Transverse colon (tissue), 4 donors: ENCODE data around the gene KIAA1328. TPM values are rescaled to one million over a fixed set of nuclear protein-coding genes. Genes with fewer than 3 reads are reported as not detected.

Experiments used
- DNase-seq: peaks from one replicate; pipeline ENCODE4 v3.0.0-alpha.2; 2019
- H3K27ac ChIP-seq, 4 donors: fragments of 200-600 bp; sonication (generic); 2 replicates each; pipeline ENCODE4 v1.5.1; 2016 to 2018; ENCODE audit warnings: inconsistent platforms in 4 of 4
- H3K27me3 ChIP-seq: fragments of 200-600 bp; sonication (generic); 2 replicates; pipeline ENCODE4 v1.5.1; 2017; ENCODE audit warnings: inconsistent platforms
- H3K36me3 ChIP-seq, 4 donors: fragments of 200-600 bp; sonication (generic); 2 replicates each; pipeline ENCODE4 v1.5.1; 2017 to 2019; ENCODE audit warnings: inconsistent platforms in 4 of 4
- H3K4me1 ChIP-seq, 4 donors: fragments of 200-600 bp; sonication (generic); 2 replicates each; pipeline ENCODE4 v1.5.1; 2017 to 2020; ENCODE audit warnings: inconsistent platforms in 4 of 4
- H3K4me3 ChIP-seq, 4 donors: fragments of 200-600 bp; sonication (generic); 1 replicate in 1 of 4; 2 replicates in 3 of 4; pipeline versions ENCODE4 v1.5.1 to v1.6.1; 2017 to 2019; ENCODE audit warnings: inconsistent platforms in 4 of 4
- H3K9me3 ChIP-seq, 2 donors: fragments of 200-600 bp; sonication (generic); 2 replicates each; pipeline ENCODE4 v1.5.1; 2017 to 2019; ENCODE audit warnings: inconsistent platforms in 2 of 2
- EP300 ChIP-seq: sonication (generic); formaldehyde crosslinking; IDR thresholded peaks from one replicate; pipeline ENCODE4 v1.6.1; 2017; ENCODE audit warnings: antibody characterized with exemption, low read depth
- POLR2A ChIP-seq: fragments of 450-650 bp; IDR thresholded peaks from one replicate; pipeline ENCODE4 v1.6.1; 2016; ENCODE audit warnings: antibody characterized with exemption, mild to moderate bottlenecking, moderate library complexity
- POLR2AphosphoS5 ChIP-seq, 3 donors: sonication (generic); formaldehyde crosslinking; IDR thresholded peaks; one replicate each; pipeline ENCODE4 v1.6.1; 2016; ENCODE audit warnings: antibody characterized with exemption in 3 of 3
- WGBS, 2 donors: methylation state at CpG; one replicate each; pipeline ENCODE4 v1.1.5; 2018; ENCODE audit warnings: low coverage in 1 of 2; 5-methylcytosine and 5-hydroxymethylcytosine counted together
- in situ Hi-C, 4 donors: fragments of 200-750 bp; cut with MboI; loops; one replicate each; pipeline versions ENCODE4 v1.15.0 to v1.15.1; 2017; ENCODE audit warnings: low sequenced_read_pairs in 3 of 4, low pct_ligation_motif_present in 1 of 4, low pct_unique_long_range_greater_than_20kb in 1 of 4
- intact Hi-C: fragments of 100-400 bp; cut with DNase I; formaldehyde crosslinking; loops from one replicate; pipeline ENCODE4 v1.15.1; 2023; ENCODE audit warnings: low total_unique reads
- total RNA-seq, 4 donors: library from RNA; depleted of rRNA; stranded (reverse); fragments of >200 nt; gene quantifications; one replicate each; pipeline ENCODE4 v1.1.0, GENCODE V29; 2016
- TF ChIP-seq, protein P1 (sequence below), 5 experiments: fragments of 200-600 bp in 3 of 5; fragments of 450-650 bp in 2 of 5; sonication (generic) in 3 of 5; IDR thresholded peaks; 1 replicate in 2 of 5; 2 replicates in 3 of 5; pipeline ENCODE4 v1.5.1; 2016 to 2017; ENCODE audit warnings: antibody characterized with exemption in 5 of 5, inconsistent platforms in 3 of 5, mild to moderate bottlenecking in 2 of 5, moderate library complexity in 1 of 5

Gene KIAA1328
- total RNA-seq, 4 donors from 2014 or later: 3.6 to 14.3 (median 11.3) TPM

DNA sequence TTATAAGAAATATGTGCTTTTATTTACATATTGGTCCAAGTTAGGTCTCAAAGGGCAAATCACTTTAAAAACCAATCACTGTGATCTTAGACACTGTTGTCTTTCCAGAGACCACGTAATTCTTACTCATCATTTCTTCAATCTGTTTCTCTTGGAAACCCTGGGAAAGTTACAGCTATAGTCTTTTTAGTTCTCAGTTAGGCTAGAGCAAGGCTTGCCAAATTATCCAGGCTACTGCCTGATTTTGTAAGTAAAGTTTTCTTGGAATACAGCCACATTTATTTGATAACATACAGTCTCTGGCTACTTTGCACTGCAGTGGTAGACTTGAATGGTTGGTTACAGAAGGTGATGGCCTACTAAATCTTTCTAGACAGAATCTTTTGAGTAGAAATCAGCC, 106.0 kb downstream of the KIAA1328 start:
- H3K9me3 ChIP-seq: peaks cover 0 to 11% of the 10 kb centered on the region in 2 donors
- intact Hi-C loops (no loop called here), in situ Hi-C loops (loop anchor here in 1 of 4 donors (25.0 kb wide), 1 partner anchor 602 kb away; no protein-coding TSS in a partner anchor)
- H3K36me3 ChIP-seq: peaks cover 0 to 7% (median 0%) of the 10 kb centered on the region in 4 donors
- H3K4me1 ChIP-seq: no peaks in the 10 kb centered on the region
- WGBS, 2 donors: 75 to 85% methylated on average over 1 of the region's 1 CpG
- H3K4me3 ChIP-seq: no peak overlapping the region
- no peak for DNase-seq
- H3K27me3 ChIP-seq: no peaks in the 10 kb centered on the region
- TF ChIP-seq POLR2AphosphoS5 (IDR thresholded peaks at IDR 0.05) (no peak), EP300 (no peak), POLR2A (no peak)
- TF ChIP-seq, protein P1, sequence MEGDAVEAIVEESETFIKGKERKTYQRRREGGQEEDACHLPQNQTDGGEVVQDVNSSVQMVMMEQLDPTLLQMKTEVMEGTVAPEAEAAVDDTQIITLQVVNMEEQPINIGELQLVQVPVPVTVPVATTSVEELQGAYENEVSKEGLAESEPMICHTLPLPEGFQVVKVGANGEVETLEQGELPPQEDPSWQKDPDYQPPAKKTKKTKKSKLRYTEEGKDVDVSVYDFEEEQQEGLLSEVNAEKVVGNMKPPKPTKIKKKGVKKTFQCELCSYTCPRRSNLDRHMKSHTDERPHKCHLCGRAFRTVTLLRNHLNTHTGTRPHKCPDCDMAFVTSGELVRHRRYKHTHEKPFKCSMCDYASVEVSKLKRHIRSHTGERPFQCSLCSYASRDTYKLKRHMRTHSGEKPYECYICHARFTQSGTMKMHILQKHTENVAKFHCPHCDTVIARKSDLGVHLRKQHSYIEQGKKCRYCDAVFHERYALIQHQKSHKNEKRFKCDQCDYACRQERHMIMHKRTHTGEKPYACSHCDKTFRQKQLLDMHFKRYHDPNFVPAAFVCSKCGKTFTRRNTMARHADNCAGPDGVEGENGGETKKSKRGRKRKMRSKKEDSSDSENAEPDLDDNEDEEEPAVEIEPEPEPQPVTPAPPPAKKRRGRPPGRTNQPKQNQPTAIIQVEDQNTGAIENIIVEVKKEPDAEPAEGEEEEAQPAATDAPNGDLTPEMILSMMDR (IDR thresholded peaks at IDR 0.05): no peak
- no peak overlapping the region for H3K27ac ChIP-seq

DNA sequence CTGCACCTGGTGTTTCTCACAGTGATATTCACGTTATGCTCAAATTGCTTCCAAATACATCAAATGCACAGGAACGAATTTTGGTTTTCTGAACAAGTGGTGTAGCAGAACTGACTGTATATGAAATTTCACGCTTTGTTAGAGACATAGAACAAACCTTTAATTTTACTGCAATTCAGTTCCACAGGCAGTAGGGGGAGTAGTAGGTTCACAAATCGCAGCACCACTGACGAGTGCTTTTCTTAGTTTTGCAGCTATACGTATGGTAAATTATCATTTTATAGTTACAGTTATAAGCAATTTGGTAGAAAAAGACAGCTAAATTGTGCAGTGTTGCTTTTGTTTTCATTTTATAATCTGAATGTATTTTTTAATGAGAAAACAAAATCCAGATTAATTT, 113.3 kb downstream of the KIAA1328 start:
- Histone ChIP-seq H3K36me3 (peaks cover 0 to 5% (median 0%) of the 10 kb centered on the region in 4 donors), H3K4me1 (no peaks in the 10 kb centered on the region), H3K9me3 (peaks cover 0 to 11% of the 10 kb centered on the region in 2 donors), H3K27me3 (no peaks in the 10 kb centered on the region), H3K4me3 (no peak overlapping the region), H3K27ac (no peak overlapping the region)
- in situ Hi-C loops (loop anchor here in 1 of 4 donors (25.0 kb wide), 1 partner anchor 595 kb away; no protein-coding TSS in a partner anchor), intact Hi-C loops (no loop called here)
- 60 to 65% methylated on average over 5 to 6 of the region's 6 CpGs for WGBS, 2 donors
- DNase-seq: no peak
- TF ChIP-seq, protein P1 (IDR thresholded peaks at IDR 0.05): peak in 4 of 5 experiments; percentile 37 to 55 (median 46)
- TF ChIP-seq EP300 (no peak), POLR2A (no peak), POLR2AphosphoS5 (IDR thresholded peaks at IDR 0.05) (no peak)

DNA sequence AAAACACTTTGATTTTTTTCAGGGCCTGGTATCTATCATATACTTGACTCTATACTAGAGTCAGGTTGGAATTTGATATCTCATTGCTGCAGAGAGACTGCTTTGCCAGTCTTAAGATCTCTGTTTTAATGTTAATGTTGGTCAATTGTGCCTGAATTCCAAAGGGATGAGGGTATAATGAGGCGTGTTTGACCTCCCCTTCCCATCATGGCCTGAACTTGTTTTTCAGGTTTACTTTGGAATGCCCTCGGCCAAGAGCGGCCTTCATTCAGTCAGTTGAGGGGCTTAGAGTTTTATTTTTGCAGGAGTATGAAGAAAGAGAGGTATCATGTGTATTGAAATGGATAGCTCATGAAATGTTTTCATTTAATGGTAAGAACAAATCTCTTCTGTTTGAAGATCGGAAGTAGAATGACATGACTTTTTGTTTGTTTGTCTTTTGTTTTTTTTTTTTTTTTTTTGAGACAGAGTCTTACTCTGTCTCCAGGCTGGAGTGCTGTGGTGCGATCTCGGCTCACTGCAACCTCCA, 119.0 kb downstream of the KIAA1328 start:
- Histone ChIP-seq H3K4me1 (no peaks in the 10 kb centered on the region), H3K27me3 (no peaks in the 10 kb centered on the region), H3K4me3 (no peak overlapping the region), H3K9me3 (no peaks in the 10 kb centered on the region), H3K36me3 (no peaks in the 10 kb centered on the region), H3K27ac (no peak overlapping the region)
- 86 to 95% methylated on average over 5 to 6 of the region's 6 CpGs for WGBS, 2 donors
- in situ Hi-C loops (loop anchor here in 1 of 4 donors (25.0 kb wide), 1 partner anchor 589 kb away; no protein-coding TSS in a partner anchor), intact Hi-C loops (no loop called here)
- TF ChIP-seq POLR2AphosphoS5 (IDR thresholded peaks at IDR 0.05) (no peak), POLR2A (no peak), EP300 (no peak)
- TF ChIP-seq, protein P1 (IDR thresholded peaks at IDR 0.05): no peak
- DNase-seq: no peak

DNA sequence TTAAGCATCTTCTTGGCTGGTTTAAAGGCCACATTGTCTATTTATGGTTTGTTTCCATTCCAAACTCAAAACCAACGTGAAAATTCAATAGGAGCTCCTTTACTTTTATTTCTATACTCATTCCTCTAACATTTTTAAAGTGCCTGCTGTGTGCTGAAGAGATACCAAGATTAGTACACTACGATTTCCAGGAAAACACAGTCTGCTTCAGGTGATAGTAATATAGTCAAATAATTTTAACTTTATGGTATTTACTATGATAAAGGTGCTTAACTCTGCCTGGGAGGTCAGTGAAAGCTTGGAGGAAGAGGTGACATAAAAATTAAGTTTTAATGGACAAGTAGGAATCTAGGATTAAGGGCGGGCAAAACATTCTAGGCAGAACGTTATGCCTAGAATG, 121.4 kb downstream of the KIAA1328 start:
- Histone ChIP-seq H3K4me1 (no peaks in the 10 kb centered on the region), H3K9me3 (no peaks in the 10 kb centered on the region), H3K27ac (no peak overlapping the region), H3K4me3 (no peak overlapping the region), H3K27me3 (no peaks in the 10 kb centered on the region), H3K36me3 (no peaks in the 10 kb centered on the region)
- no peak for TF ChIP-seq POLR2A
- no peak for TF ChIP-seq POLR2AphosphoS5 (IDR thresholded peaks at IDR 0.05)
- TF ChIP-seq, protein P1 (IDR thresholded peaks at IDR 0.05): no peak
- no peak for TF ChIP-seq EP300
- DNase-seq: no peak
- intact Hi-C loops (no loop called here), in situ Hi-C loops (no loop called here)
- WGBS, 2 donors: 38 to 52% methylated on average over 4 of the region's 4 CpGs
